CD4-positive, alpha-beta memory T cell (primary cell): ENCODE results near the gene MTERF1. TPM values are rescaled to one million over a fixed set of nuclear protein-coding genes. Genes with fewer than 3 reads are reported as not detected.

ENCODE experiments used
- CTCF ChIA-PET: fragments of 350-600 bp; sonication (Branson Sonifier 250); formaldehyde crosslinking; loops from one replicate; lab custom pipeline; 2021; ENCODE audit warnings: inconsistent platforms; ENCODE audit not compliant: partially characterized antibody; lab: Charles Lee
- POLR2A ChIA-PET: fragments of 350-600 bp; sonication (Branson Sonifier 250); formaldehyde crosslinking; loops from one replicate; lab custom pipeline; 2021; ENCODE audit not compliant: partially characterized antibody; lab: Charles Lee
- DNase-seq, 5 donors: peaks; one replicate each; pipeline versions ENCODE4 v3.0.0 to v3.0.0-alpha.2; 2020 to 2022; ENCODE audit warnings: mixed read lengths in 1 of 5
- H3K27ac ChIP-seq: one replicate; pipeline ENCODE4 v1.7.0; 2013; ENCODE audit warnings: low read depth, low read length
- H3K27me3 ChIP-seq: 2 replicates; pipeline ENCODE4 v1.7.0; 2013; ENCODE audit warnings: mild to moderate bottlenecking, low read length, moderate library complexity; ENCODE audit not compliant: insufficient read depth
- H3K36me3 ChIP-seq: 2 replicates; pipeline ENCODE4 v1.7.0; 2013; ENCODE audit warnings: mild to moderate bottlenecking, low read length, moderate library complexity; ENCODE audit not compliant: insufficient read depth
- H3K4me1 ChIP-seq: 2 replicates; pipeline ENCODE4 v1.7.0; 2013; ENCODE audit warnings: mild to moderate bottlenecking, low read length, moderate library complexity; ENCODE audit not compliant: insufficient read depth
- H3K4me3 ChIP-seq, 2 donors: one replicate each; pipeline ENCODE4 v1.7.0; 2013; ENCODE audit warnings: low read length in 2 of 2, mild to moderate bottlenecking in 1 of 2
- H3K9me3 ChIP-seq, 2 donors: one replicate each; pipeline ENCODE4 v1.7.0; 2013; ENCODE audit warnings: low read length in 2 of 2, control low read depth in 1 of 2; ENCODE audit not compliant: control insufficient read depth in 1 of 2
- H3K27ac Mint-ChIP-seq, 7 donors: one replicate each; pipeline ENCODE4 v1.8.0; 2020 to 2021; ENCODE audit warnings: mixed read lengths in 7 of 7, mild to moderate bottlenecking in 6 of 7, inconsistent platforms in 3 of 7, moderate library complexity in 3 of 7
- H3K27me3 Mint-ChIP-seq, 2 donors: one replicate each; pipeline ENCODE4 v1.8.0; 2020 to 2021; ENCODE audit warnings: mixed read lengths in 2 of 2
- H3K36me3 Mint-ChIP-seq, 2 donors: one replicate each; pipeline ENCODE4 v1.8.0; 2020 to 2021; ENCODE audit warnings: mixed read lengths in 2 of 2, inconsistent platforms in 1 of 2, mild to moderate bottlenecking in 1 of 2
- H3K4me1 Mint-ChIP-seq, 4 donors: one replicate each; pipeline ENCODE4 v1.8.0; 2020 to 2021; ENCODE audit warnings: mixed read lengths in 4 of 4, mild to moderate bottlenecking in 1 of 4
- H3K4me3 Mint-ChIP-seq, 8 donors: one replicate each; pipeline ENCODE4 v1.8.0; 2020 to 2021; ENCODE audit warnings: mixed read lengths in 8 of 8, mild to moderate bottlenecking in 7 of 8, moderate library complexity in 6 of 8, inconsistent platforms in 3 of 8
- H3K9me3 Mint-ChIP-seq, 8 donors: one replicate each; pipeline ENCODE4 v1.8.0; 2020 to 2021; ENCODE audit warnings: mixed read lengths in 8 of 8, mild to moderate bottlenecking in 5 of 8, inconsistent platforms in 3 of 8, moderate library complexity in 1 of 8
- intact Hi-C: fragments of 100-400 bp; cut with micrococcal nuclease; formaldehyde crosslinking; loops from one replicate; pipeline ENCODE4 v1.15.1; 2023
- polyA plus RNA-seq, 2 donors: library from polyadenylated mRNA; unstranded; fragments of 300-500 nt; fragmentation: Illumina TruSeq; gene quantifications; one replicate each; pipeline ENCODE4 v1.2.3, GENCODE V29; 2021
- total RNA-seq, 2 experiments: library from RNA; stranded (reverse); gene quantifications; one replicate each; pipeline ENCODE4 v1.2.3, GENCODE V29; 2021

MTERF1 gene
- total and polyA plus RNA-seq, 4 experiments from 2014 or later = 6.6 to 32.4 (median 23.6) TPM

DNA sequence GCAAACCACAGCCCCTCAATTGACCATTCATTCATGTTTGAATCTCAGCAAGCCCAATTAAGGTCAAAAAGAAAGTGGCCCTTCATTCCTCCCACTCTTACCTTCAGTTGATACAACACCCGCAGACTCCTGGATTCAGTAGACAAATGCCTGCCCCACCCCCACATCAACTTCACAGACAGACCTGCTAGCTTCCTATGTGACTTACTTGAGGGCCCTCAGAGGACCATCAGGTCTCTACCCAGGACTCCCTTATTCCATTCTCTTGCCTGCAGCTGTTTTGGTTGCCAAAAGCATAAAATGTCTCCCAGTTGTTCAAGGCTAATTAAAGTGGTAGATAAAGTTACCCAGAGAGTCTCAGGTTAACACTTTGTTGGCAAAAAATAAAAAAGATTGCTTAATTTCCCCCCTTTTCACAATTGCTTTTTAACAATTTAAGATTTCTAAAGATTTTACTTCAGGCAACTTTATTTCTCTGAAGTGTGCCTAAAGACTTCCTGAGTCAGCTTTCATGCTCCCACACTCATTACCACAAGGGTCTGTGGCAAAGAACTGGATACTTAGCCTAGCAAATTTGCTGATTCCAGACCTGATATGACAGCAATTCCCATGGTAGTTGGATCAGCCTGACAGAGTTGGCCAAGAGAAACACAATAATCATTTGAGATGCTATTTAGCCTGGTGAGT, 3.3 kb upstream of the MTERF1 start:
- Mint-ChIP-seq H3K9me3 (peaks cover 0 to 2% (median 0%) of the 10 kb centered on the region in 8 donors), H3K27me3 (no peaks in the 10 kb centered on the region), H3K36me3 (peaks cover 8 to 19% of the 10 kb centered on the region in 2 donors), H3K4me3 (no peak overlapping the region), H3K27ac (peak overlapping the region in 1 of 7 donors; percentile 10), H3K4me1 (peaks cover 16 to 28% (median 20%) of the 10 kb centered on the region in 4 donors)
- intact Hi-C loops = loop anchor here (5.0 to 10.0 kb wide), 3 partner anchors 799 to 1233 kb away; partner anchors contain the start of genes CDK6 and SAMD9
- Histone ChIP-seq H3K4me3 (no peak overlapping the region), H3K27ac (no peak overlapping the region), H3K4me1 (peaks cover 19% of the 10 kb centered on the region), H3K9me3 (no peaks in the 10 kb centered on the region), H3K36me3 (no peaks in the 10 kb centered on the region), H3K27me3 (no peaks in the 10 kb centered on the region)
- DNase-seq = no peak
- ChIA-PET CTCF (no interaction called here), POLR2A (no interaction called here)

DNA sequence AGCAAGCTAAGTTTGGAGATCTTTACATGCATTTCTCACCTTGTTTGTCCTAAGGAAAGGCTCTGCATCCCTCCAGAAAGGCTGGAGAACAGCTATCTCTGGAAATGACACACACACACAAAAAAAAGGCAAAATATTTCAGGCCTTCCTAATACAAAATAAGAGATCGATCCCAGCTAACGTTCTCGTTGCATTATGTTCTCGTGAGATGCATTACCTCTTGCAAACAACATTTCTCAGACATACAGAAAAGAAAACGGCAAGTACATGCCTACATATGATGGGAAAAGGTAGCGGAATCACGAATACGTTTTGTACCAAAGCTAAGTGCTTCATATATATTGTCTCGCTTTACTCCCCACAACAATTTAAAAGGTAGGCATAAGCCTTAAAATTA, 488 bp downstream of the MTERF1 start:
- H3K4me1 Mint-ChIP-seq = peaks cover 33 to 53% (median 37%) of the 10 kb centered on the region in 4 donors
- POLR2A ChIA-PET = interaction anchor here (0.8 to 2.4 kb wide), 7 partner anchors 10 to 649 kb away, joined by 3 to 40 read pairs (median 7); partner anchors contain the start of genes AKAP9, ANKIB1, CYP51A1 and GATAD1
- peak overlapping the region; percentile 92 to 100 (median 98) for H3K4me3 Mint-ChIP-seq
- Histone ChIP-seq H3K4me1 (peaks cover 26% of the 10 kb centered on the region), H3K27ac (peak overlapping the region; percentile 71), H3K4me3 (peak overlapping the region; percentile 77 to 86), H3K27me3 (no peaks in the 10 kb centered on the region), H3K36me3 (no peaks in the 10 kb centered on the region), H3K9me3 (no peaks in the 10 kb centered on the region)
- intact Hi-C loops = loop anchor here (1.0 to 10.0 kb wide), 11 partner anchors 50 to 1352 kb away; partner anchors contain the start of genes AKAP9, CDK6, CYP51A1 and FAM133B
- H3K36me3 Mint-ChIP-seq = peaks cover 26 to 44% of the 10 kb centered on the region in 2 donors
- peaks cover 0 to 3% (median 0%) of the 10 kb centered on the region in 8 donors for H3K9me3 Mint-ChIP-seq
- H3K27ac Mint-ChIP-seq = peak overlapping the region; percentile 88 to 98 (median 95)
- DNase-seq = peak in 1 of 5 donors; percentile 0
- H3K27me3 Mint-ChIP-seq = no peaks in the 10 kb centered on the region
- CTCF ChIA-PET = interaction anchor here (1.1 to 2.9 kb wide), 11 partner anchors 12 to 649 kb away, joined by 4 to 42 read pairs (median 7); partner anchors contain the start of genes AKAP9, GATAD1, PEX1 and RBM48

DNA sequence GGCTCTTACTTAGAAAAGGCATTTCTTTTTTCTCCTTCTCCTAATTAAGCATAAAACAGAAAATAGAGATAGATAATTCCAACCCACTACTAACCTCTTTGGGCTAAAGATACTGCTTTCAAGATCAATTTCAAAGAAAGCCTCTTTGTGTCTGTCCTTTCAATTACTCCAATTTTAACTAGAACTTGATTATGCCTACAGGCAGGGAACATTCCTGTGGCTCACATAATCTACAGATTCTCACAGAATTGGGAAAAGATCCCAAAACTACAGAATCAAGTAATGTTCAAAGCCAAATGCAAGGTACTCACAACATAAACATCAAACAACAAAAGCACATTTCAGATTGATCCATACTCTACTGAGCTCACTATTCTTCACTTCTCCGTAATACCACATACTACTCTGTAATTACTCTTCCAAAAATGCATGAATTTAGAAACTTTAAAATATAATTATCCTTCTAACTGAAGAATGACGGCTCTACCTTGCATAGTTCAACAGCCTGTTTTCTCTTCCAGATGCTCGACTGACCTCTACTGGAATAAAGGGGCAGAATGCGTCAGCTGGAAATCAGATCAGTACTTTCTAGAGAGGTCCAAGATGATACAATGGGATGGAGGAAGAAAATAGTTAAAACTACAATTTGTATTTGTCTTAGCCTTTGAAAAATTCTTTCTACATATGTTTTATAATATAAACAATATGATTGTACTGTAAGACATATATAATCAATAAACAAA, 3.9 kb downstream of the MTERF1 start:
- ChIA-PET CTCF (no interaction called here), POLR2A (no interaction called here)
- intact Hi-C loops = no loop called here
- Mint-ChIP-seq H3K9me3 (peaks cover 0 to 3% (median 0%) of the 10 kb centered on the region in 8 donors), H3K4me3 (no peak overlapping the region), H3K27me3 (no peaks in the 10 kb centered on the region), H3K27ac (no peak overlapping the region), H3K36me3 (peaks cover 38 to 61% of the 10 kb centered on the region in 2 donors), H3K4me1 (peaks cover 33 to 59% (median 41%) of the 10 kb centered on the region in 4 donors)
- Histone ChIP-seq H3K27ac (no peak overlapping the region), H3K4me1 (peaks cover 26% of the 10 kb centered on the region), H3K36me3 (peaks cover 4% of the 10 kb centered on the region), H3K4me3 (no peak overlapping the region), H3K27me3 (no peaks in the 10 kb centered on the region), H3K9me3 (no peaks in the 10 kb centered on the region)
- no peak for DNase-seq

DNA sequence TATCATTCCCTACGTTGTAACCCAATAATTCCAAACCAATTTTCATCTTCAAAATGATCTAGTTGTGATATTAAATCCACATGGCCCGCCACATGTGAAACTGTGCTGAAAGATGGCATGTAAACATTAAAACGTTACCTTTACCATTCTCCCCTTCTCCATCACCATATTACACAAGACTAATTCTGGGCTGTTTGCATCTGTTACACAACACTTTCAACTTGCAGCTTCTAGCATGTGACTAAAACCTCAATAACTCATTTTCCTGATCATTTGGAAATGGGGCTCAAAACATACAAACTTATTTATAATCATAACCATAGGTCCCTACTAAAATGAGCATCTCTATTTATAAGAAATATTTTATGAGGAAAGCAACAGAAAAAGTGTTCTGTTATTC, 4.7 kb downstream of the MTERF1 start:
- H3K36me3 ChIP-seq = peaks cover 4% of the 10 kb centered on the region
- ChIA-PET POLR2A (no interaction called here), CTCF (no interaction called here)
- peak overlapping the region in 2 of 7 donors; percentile 31 to 47 for H3K27ac Mint-ChIP-seq
- H3K9me3 Mint-ChIP-seq = peaks cover 0 to 3% (median 0%) of the 10 kb centered on the region in 8 donors
- no peak overlapping the region for H3K4me3 Mint-ChIP-seq
- peaks cover 44 to 59% of the 10 kb centered on the region in 2 donors for H3K36me3 Mint-ChIP-seq
- no peak for DNase-seq
- peaks cover 31 to 51% (median 41%) of the 10 kb centered on the region in 4 donors for H3K4me1 Mint-ChIP-seq
- H3K27me3 Mint-ChIP-seq = no peaks in the 10 kb centered on the region
- H3K27ac ChIP-seq = no peak overlapping the region
- H3K9me3 ChIP-seq = no peaks in the 10 kb centered on the region
- H3K4me3 ChIP-seq = no peak overlapping the region
- H3K27me3 ChIP-seq = no peaks in the 10 kb centered on the region
- intact Hi-C loops = no loop called here
- peaks cover 20% of the 10 kb centered on the region for H3K4me1 ChIP-seq

DNA sequence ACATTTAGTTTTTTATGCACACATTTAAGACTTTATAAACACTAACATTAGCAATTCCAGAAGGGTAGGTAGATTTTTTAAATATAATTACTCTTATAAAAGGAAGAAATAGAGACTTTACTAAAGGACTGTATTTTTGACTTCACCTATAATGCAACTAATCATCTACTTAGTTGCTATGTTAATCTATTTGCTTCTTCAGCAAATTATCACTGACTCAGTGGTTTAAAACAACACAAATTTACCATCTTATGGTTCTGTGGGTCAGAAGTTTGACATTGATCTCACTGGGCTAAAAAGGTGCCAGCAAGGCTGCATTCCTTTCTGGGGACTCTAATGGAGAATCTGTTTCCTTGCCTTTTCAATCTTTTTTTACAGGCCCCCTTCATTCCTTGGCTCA, 7.6 kb downstream of the MTERF1 start:
- peaks cover 0 to 3% (median 0%) of the 10 kb centered on the region in 8 donors for H3K9me3 Mint-ChIP-seq
- H3K9me3 ChIP-seq = no peaks in the 10 kb centered on the region
- CTCF ChIA-PET = interaction anchor here (1.1 to 1.3 kb wide), 2 partner anchors 8 to 49 kb away, joined by 3 to 4 read pairs; partner anchors contain the start of gene MTERF1
- peaks cover 19 to 33% (median 24%) of the 10 kb centered on the region in 4 donors for H3K4me1 Mint-ChIP-seq
- peaks cover 4% of the 10 kb centered on the region for H3K36me3 ChIP-seq
- no peak overlapping the region for H3K4me3 ChIP-seq
- H3K27me3 ChIP-seq = no peaks in the 10 kb centered on the region
- H3K36me3 Mint-ChIP-seq = peaks cover 43% of the 10 kb centered on the region in 2 donors
- no peaks in the 10 kb centered on the region for H3K27me3 Mint-ChIP-seq
- H3K4me3 Mint-ChIP-seq = no peak overlapping the region
- intact Hi-C loops = no loop called here
- H3K27ac ChIP-seq = no peak overlapping the region
- POLR2A ChIA-PET = no interaction called here
- DNase-seq = no peak
- no peaks in the 10 kb centered on the region for H3K4me1 ChIP-seq
- peak overlapping the region in 1 of 7 donors; percentile 17 for H3K27ac Mint-ChIP-seq

DNA sequence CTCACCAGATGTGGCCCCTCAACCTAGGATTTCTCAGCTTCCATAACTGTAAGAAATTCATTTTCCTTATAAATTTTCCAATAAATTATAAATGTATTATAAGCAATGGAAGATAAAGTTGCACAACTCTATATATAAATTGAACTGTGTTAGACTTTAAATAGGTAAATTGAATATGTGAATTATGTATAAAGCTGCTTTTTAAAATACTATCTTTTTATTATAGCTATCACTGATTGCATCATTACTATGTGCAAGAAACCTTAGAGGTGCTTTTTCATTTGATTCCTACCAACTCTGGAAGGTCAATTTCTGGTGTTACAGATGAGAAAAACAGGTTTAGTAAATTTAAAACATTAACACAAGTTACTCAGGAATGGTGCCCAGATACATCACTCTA, 8.4 kb downstream of the MTERF1 start:
- ChIA-PET POLR2A (no interaction called here), CTCF (interaction anchor here (1.1 to 1.3 kb wide), 2 partner anchors 9 to 50 kb away, joined by 3 to 4 read pairs; partner anchors contain the start of gene MTERF1)
- peaks cover 0 to 3% (median 0%) of the 10 kb centered on the region in 8 donors for H3K9me3 Mint-ChIP-seq
- H3K27me3 Mint-ChIP-seq = no peaks in the 10 kb centered on the region
- H3K4me3 ChIP-seq = no peak overlapping the region
- no peak overlapping the region for H3K27ac Mint-ChIP-seq
- peaks cover 4% of the 10 kb centered on the region for H3K36me3 ChIP-seq
- no peaks in the 10 kb centered on the region for H3K4me1 ChIP-seq
- H3K9me3 ChIP-seq = no peaks in the 10 kb centered on the region
- H3K36me3 Mint-ChIP-seq = peaks cover 35 to 36% of the 10 kb centered on the region in 2 donors
- no peaks in the 10 kb centered on the region for H3K27me3 ChIP-seq
- H3K4me3 Mint-ChIP-seq = no peak overlapping the region
- intact Hi-C loops = no loop called here
- DNase-seq = no peak
- peaks cover 12 to 25% (median 19%) of the 10 kb centered on the region in 4 donors for H3K4me1 Mint-ChIP-seq
- no peak overlapping the region for H3K27ac ChIP-seq
